K562 (cell line): ENCODE measurements around the gene VWA3A. TPM values are rescaled to one million over a fixed set of nuclear protein-coding genes. Genes with fewer than 3 reads are reported as not detected.
A peak's percentile ranks its signal among the peaks of the same experiment; 100 is the strongest.

Source experiments
- CHD7 ChIP-seq: fragments of 200-600 bp; sonication (generic); IDR thresholded peaks from one replicate; pipeline ENCODE4 v1.6.1; 2012; ENCODE audit warnings: mild to moderate bottlenecking, low read depth, low read length, inconsistent platforms
- CREM ChIP-seq: IDR thresholded peaks from 2 replicates; pipeline ENCODE4 v1.6.1; 2014; ENCODE audit warnings: antibody characterized with exemption, low read depth
- CTBP1 ChIP-seq: fragments of 450-650 bp; IDR thresholded peaks from 2 replicates; pipeline ENCODE4 v1.6.1; 2016; ENCODE audit warnings: borderline replicate concordance
- ETV5 ChIP-seq: sonication (generic); formaldehyde crosslinking; IDR thresholded peaks from 2 replicates; pipeline ENCODE4 v1.4.0; 2020; ENCODE audit warnings: low read depth, mild to moderate bottlenecking, missing genetic modification reagents
- GABPA ChIP-seq: fragments of 200-800 bp; sonication (Bioruptor generic); conservative IDR thresholded peaks from 2 replicates; pipeline ENCODE4 v1.6.1; 2016; ENCODE audit warnings: low read depth, missing genetic modification characterization, missing compliant biosample characterization
- MBD2 ChIP-seq: sonication (generic); IDR thresholded peaks from 2 replicates; pipeline ENCODE4 v1.6.1; 2016; ENCODE audit warnings: low read depth, borderline replicate concordance
- MCM5 ChIP-seq: fragments of 450-650 bp; IDR thresholded peaks from 2 replicates; pipeline ENCODE4 v1.6.1; 2016; ENCODE audit warnings: low read depth
- MCM7 ChIP-seq, 2 experiments: fragments of 450-650 bp; IDR thresholded peaks; 2 replicates each; pipeline ENCODE4 v1.6.1; 2016 to 2018
- MXD1 ChIP-seq: fragments of 250-450 bp; sonication (Bioruptor Pico); IDR thresholded peaks from 2 replicates; pipeline ENCODE4 v1.8.0; 2021; ENCODE audit warnings: borderline replicate concordance, mild to moderate bottlenecking, moderate library complexity; ENCODE audit not compliant: poor library complexity, severe bottlenecking
- NCOA6 ChIP-seq: fragments of 450-650 bp; IDR thresholded peaks from 2 replicates; pipeline ENCODE4 v1.6.1; 2017; ENCODE audit warnings: mild to moderate bottlenecking
- NFXL1 ChIP-seq: fragments of 450-650 bp; formaldehyde crosslinking; IDR thresholded peaks from 2 replicates; pipeline ENCODE4 v1.4.0; 2021; ENCODE audit warnings: mild to moderate bottlenecking
- NONO ChIP-seq, 2 experiments: fragments of 200-400 bp in 1 of 2; fragments of 450-650 bp in 1 of 2; formaldehyde crosslinking in 1 of 2; IDR thresholded peaks; 2 replicates each; pipeline ENCODE4 v1.6.1; 2017; ENCODE audit warnings: low read depth in 2 of 2, mild to moderate bottlenecking in 2 of 2, moderate library complexity in 2 of 2, low read length in 1 of 2
- NRF1 ChIP-seq, 2 experiments: fragments of 450-650 bp; IDR thresholded peaks in 1 of 2; conservative IDR thresholded peaks in 1 of 2; 2 replicates each; pipeline ENCODE4 v1.6.1; 2014; ENCODE audit warnings: mild to moderate bottlenecking in 2 of 2
- PTBP1 ChIP-seq: fragments of 200-400 bp; formaldehyde crosslinking; IDR thresholded peaks from 2 replicates; pipeline ENCODE4 v1.6.1; 2017; ENCODE audit warnings: low read depth, low read length
- ZBTB7A ChIP-seq: IDR thresholded peaks from 2 replicates; pipeline ENCODE4 v1.6.1; 2011; ENCODE audit warnings: low read depth, mild to moderate bottlenecking, low read length, moderate library complexity, borderline replicate concordance; ENCODE audit not compliant: control insufficient read depth
- polyA plus RNA-seq, 8 experiments: library from polyadenylated mRNA; depleted of rRNA in 4 of 8; stranded (reverse) in 5 of 8; unstranded in 3 of 8; fragments of >200 nt; fragmentation: Nextera tagmentation in 2 of 8; fragmentation: Illumina TruSeq in 1 of 8; extraction: Ambion mirVana in 2 of 8; extraction: Trizol in 1 of 8; gene quantifications; 2 replicates each; pipeline versions ENCODE4 v1.2.1 to v1.2.3, GENCODE V29; 2011 to 2014; ENCODE audit warnings: inconsistent platforms in 1 of 8, missing spikeins in 1 of 8
- total RNA-seq, 7 experiments: library from RNA; depleted of rRNA in 6 of 7; stranded (reverse); fragments of >200 nt in 6 of 7; fragmentation: Illumina TruSeq in 2 of 7; extraction: Trizol in 2 of 7; gene quantifications; 2 replicates each; pipeline versions ENCODE4 v1.2.1 to v1.2.3, GENCODE V29; 2011 to 2021; ENCODE audit warnings: low replicate concordance in 1 of 7
- TF ChIP-seq, protein P1 (sequence below): fragments of 450-650 bp; formaldehyde crosslinking; IDR thresholded peaks from 2 replicates; pipeline ENCODE4 v1.4.0; 2020; ENCODE audit warnings: mild to moderate bottlenecking

VWA3A gene
- total and polyA plus RNA-seq, 9 of the 15 experiments (the other 6 are each of a cell fraction or from before 2014, with no cell fraction given): not detected

DNA sequence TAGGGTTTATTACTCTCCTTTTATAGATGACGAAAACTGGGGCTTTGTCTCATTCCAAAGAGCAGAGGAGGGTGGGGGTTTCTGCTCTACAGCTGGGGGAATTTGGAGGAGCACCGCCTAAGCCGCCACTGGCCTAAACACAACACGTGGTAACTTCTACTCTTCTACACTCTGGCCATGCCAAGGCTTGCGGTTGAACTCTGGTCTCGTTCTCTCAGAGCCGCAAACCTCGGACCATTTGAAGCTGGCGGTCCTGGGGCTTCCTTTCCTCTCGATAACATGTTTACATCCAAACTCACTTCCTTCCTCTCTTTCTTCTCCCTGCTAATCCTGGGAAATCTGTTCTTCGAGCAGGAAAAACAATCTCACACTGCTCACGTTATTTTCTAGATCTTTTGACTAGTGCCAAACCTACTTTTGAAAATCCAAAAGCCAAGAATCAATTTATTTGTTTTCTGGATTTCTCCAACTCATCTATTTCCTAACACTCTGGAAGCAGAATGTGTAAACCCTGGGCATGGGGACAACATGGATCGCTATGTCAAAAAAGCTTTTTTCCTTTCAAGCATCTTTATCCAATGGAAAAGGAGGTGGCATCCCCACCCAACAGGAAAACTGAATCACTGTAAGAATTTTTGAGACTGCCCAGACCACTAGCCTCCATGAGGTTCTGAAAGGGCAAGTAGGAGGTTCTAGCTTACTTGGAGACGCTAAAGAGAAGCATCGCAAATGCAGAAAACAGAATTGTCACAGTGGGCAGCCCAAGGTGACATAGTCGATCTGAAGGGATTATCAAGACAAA is 100.1 kb downstream of the VWA3A start (continued):
- TF ChIP-seq NONO (IDR thresholded peaks at IDR 0.05; ENCODE audit: low read depth in 2 of 2, low read length in 1 of 2): no peak
- no peak for TF ChIP-seq NFXL1 (CRISPR knock-in tag)
- TF ChIP-seq ETV5 (CRISPR knock-in tag): no peak
- peak; percentile 21; the same call in 1 of the 2 replicates for TF ChIP-seq CREM
- TF ChIP-seq MCM5: no peak
- TF ChIP-seq MXD1 (CRISPR knock-in tag): no peak
- TF ChIP-seq NCOA6: no peak
- no peak for TF ChIP-seq NRF1 (conservative IDR thresholded peaks at IDR 0.05 in 1 of 2, IDR thresholded peaks at IDR 0.05 in 1 of 2)
- TF ChIP-seq, protein P1, sequence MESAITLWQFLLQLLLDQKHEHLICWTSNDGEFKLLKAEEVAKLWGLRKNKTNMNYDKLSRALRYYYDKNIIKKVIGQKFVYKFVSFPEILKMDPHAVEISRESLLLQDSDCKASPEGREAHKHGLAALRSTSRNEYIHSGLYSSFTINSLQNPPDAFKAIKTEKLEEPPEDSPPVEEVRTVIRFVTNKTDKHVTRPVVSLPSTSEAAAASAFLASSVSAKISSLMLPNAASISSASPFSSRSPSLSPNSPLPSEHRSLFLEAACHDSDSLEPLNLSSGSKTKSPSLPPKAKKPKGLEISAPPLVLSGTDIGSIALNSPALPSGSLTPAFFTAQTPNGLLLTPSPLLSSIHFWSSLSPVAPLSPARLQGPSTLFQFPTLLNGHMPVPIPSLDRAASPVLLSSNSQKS: no peak
- TF ChIP-seq CHD7: no peak
- TF ChIP-seq MBD2: no peak
- no peak for TF ChIP-seq CTBP1
- no peak for TF ChIP-seq PTBP1
- 0 out of 2 replicates have a peak, but pooled peaks have one; percentile 32 for TF ChIP-seq GABPA
- TF ChIP-seq MCM7 (IDR thresholded peaks at IDR 0.05): no peak
- no peak for TF ChIP-seq ZBTB7A
